Measurements from ENCODE around the gene FNDC5. TPM values are rescaled to one million over a fixed set of nuclear protein-coding genes. Genes with fewer than 3 reads are reported as not detected.

Gene FNDC5
- total RNA-seq, 5 donors from 2014 or later (not counting 1 experiment from before 2014, with no cell fraction given) = not detected

- WGBS (ENCODE audit: insufficient coverage) = 4% methylated on average over 53 of the region's 79 CpGs
- H3K4me1 ChIP-seq (ENCODE audit: control insufficient read depth in 1 of 2, extremely low read depth in 1 of 2, insufficient read depth in 2 of 2, low read length in 2 of 2) = peaks cover 0 to 9% of the 10 kb centered on the region in 2 experiments
- Mint-ChIP-seq H3K4me3 (peak within 1 kb of the TSS in 1 of 3 donors; percentile 65), H3K36me3 (no peaks in the 10 kb centered on the region), H3K4me1 (peaks cover 1 to 10% (median 7%) of the 10 kb centered on the region in 3 donors), H3K27ac (no peak within 1 kb of the TSS), H3K27me3 (peaks cover 70 to 71% of the 10 kb centered on the region in 2 donors), H3K9me3 (no peaks in the 10 kb centered on the region)
- DNase-seq (peak in 19 of 35 experiments; percentile 8 to 52 (median 25)), ATAC-seq (replicated peaks in 1 of 4) (peak in 3 of 4 experiments; percentile 53 to 86 (median 64))
- H3K9me3 ChIP-seq = no peaks in the 10 kb centered on the region
- H3K27me3 ChIP-seq (replicated peaks in 1 of 2; ENCODE audit: control insufficient read depth in 2 of 2, extremely low read depth in 1 of 2, insufficient read depth in 2 of 2, low read length in 1 of 2) = peaks cover 8 to 84% of the 10 kb centered on the region in 2 experiments
- ChIA-PET CTCF (interaction anchor here in 1 of 2 donors (0.6 kb wide), 1 partner anchor 78 kb away, joined by 4 read pairs; no protein-coding TSS in a partner anchor), POLR2A (no interaction called here)
- H3K4me3 ChIP-seq (ENCODE audit: control insufficient read depth in 1 of 2, extremely low read depth in 1 of 2, low read length in 1 of 2) = no peak within 1 kb of the TSS
- H3K36me3 ChIP-seq (ENCODE audit: control insufficient read depth in 2 of 2, extremely low read depth in 1 of 2, insufficient read depth in 1 of 2, low read length in 1 of 2) = no peaks in the 10 kb centered on the region
- H3K27ac ChIP-seq (ENCODE audit: low read length) = no peak within 1 kb of the TSS
Measured at GRCh38 chr1:32886004-32886827, 15.5 kb upstream of the FNDC5 start, which contains the start of gene HPCA. TSS of gene HPCA (plus strand) at chr1:32886491. CDS start at chr1:32888899, 2,408 bp downstream.

- Histone ChIP-seq H3K9me3 (no peaks in the 10 kb centered on the region), H3K27ac (ENCODE audit: low read length) (no peak overlapping the region), H3K4me1 (ENCODE audit: control insufficient read depth in 1 of 2, extremely low read depth in 1 of 2, insufficient read depth in 2 of 2, low read length in 2 of 2) (peaks cover 0 to 9% of the 10 kb centered on the region in 2 experiments), H3K36me3 (ENCODE audit: control insufficient read depth in 2 of 2, extremely low read depth in 1 of 2, insufficient read depth in 1 of 2, low read length in 1 of 2) (no peaks in the 10 kb centered on the region), H3K27me3 (replicated peaks in 1 of 2; ENCODE audit: control insufficient read depth in 2 of 2, extremely low read depth in 1 of 2, insufficient read depth in 2 of 2, low read length in 1 of 2) (peaks cover 8 to 78% of the 10 kb centered on the region in 2 experiments), H3K4me3 (ENCODE audit: control insufficient read depth in 1 of 2, extremely low read depth in 1 of 2, low read length in 1 of 2) (no peak overlapping the region)
- CTCF ChIA-PET = no interaction called here
- DNase-seq (no peak), ATAC-seq (replicated peaks in 1 of 4) (no peak)
- no peaks in the 10 kb centered on the region for H3K9me3 Mint-ChIP-seq
- H3K36me3 Mint-ChIP-seq = no peaks in the 10 kb centered on the region
- POLR2A ChIA-PET = no interaction called here
- 29% methylated on average over 8 of the region's 8 CpGs for WGBS (ENCODE audit: insufficient coverage)
- peaks cover 70 to 71% of the 10 kb centered on the region in 2 donors for H3K27me3 Mint-ChIP-seq
- peak overlapping the region in 1 of 3 donors; percentile 65 for H3K4me3 Mint-ChIP-seq
- no peak overlapping the region for H3K27ac Mint-ChIP-seq
- H3K4me1 Mint-ChIP-seq = peaks cover 1 to 10% (median 7%) of the 10 kb centered on the region in 3 donors
Measured at GRCh38 chr1:32885676-32886003, 14.9 kb upstream of the FNDC5 start.

GRCh38 chr1:32884726-32885125 is 14.0 kb upstream of the FNDC5 start:
- peaks cover 0 to 9% of the 10 kb centered on the region in 2 experiments for H3K4me1 ChIP-seq (ENCODE audit: control insufficient read depth in 1 of 2, extremely low read depth in 1 of 2, insufficient read depth in 2 of 2, low read length in 2 of 2)
- POLR2A ChIA-PET = no interaction called here
- no peaks in the 10 kb centered on the region for H3K9me3 ChIP-seq
- H3K36me3 Mint-ChIP-seq = no peaks in the 10 kb centered on the region
- WGBS (ENCODE audit: insufficient coverage) = 46% methylated on average over 11 of the region's 12 CpGs
- peaks cover 1 to 10% (median 7%) of the 10 kb centered on the region in 3 donors for H3K4me1 Mint-ChIP-seq
- CTCF ChIA-PET = no interaction called here
- peaks cover 61 to 62% of the 10 kb centered on the region in 2 donors for H3K27me3 Mint-ChIP-seq
- no peak overlapping the region for H3K27ac ChIP-seq (ENCODE audit: low read length)
- H3K9me3 Mint-ChIP-seq = no peaks in the 10 kb centered on the region
- ATAC-seq (replicated peaks in 1 of 4) = no peak
- no peaks in the 10 kb centered on the region for H3K36me3 ChIP-seq (ENCODE audit: control insufficient read depth in 2 of 2, extremely low read depth in 1 of 2, insufficient read depth in 1 of 2, low read length in 1 of 2)
- no peak overlapping the region for H3K4me3 Mint-ChIP-seq
- no peak overlapping the region for H3K4me3 ChIP-seq (ENCODE audit: control insufficient read depth in 1 of 2, extremely low read depth in 1 of 2, low read length in 1 of 2)
- H3K27me3 ChIP-seq (replicated peaks in 1 of 2; ENCODE audit: control insufficient read depth in 2 of 2, extremely low read depth in 1 of 2, insufficient read depth in 2 of 2, low read length in 1 of 2) = peaks cover 8 to 72% of the 10 kb centered on the region in 2 experiments
- no peak for DNase-seq
- H3K27ac Mint-ChIP-seq = no peak overlapping the region

- H3K27me3 Mint-ChIP-seq = peaks cover 55 to 56% of the 10 kb centered on the region in 2 donors
Measured at GRCh38 chr1:32884032-32884372, 13.3 kb upstream of the FNDC5 start.

GRCh38 chr1:32883338-32884031 is 12.8 kb upstream of the FNDC5 start:
- Mint-ChIP-seq H3K36me3 (no peaks in the 10 kb centered on the region), H3K9me3 (no peaks in the 10 kb centered on the region), H3K27me3 (peaks cover 50 to 51% of the 10 kb centered on the region in 2 donors), H3K4me1 (peaks cover 1 to 10% (median 7%) of the 10 kb centered on the region in 3 donors), H3K27ac (no peak overlapping the region), H3K4me3 (no peak overlapping the region)
- ATAC-seq (replicated peaks in 1 of 4) (no peak), DNase-seq (no peak)
- Histone ChIP-seq H3K27ac (ENCODE audit: low read length) (no peak overlapping the region), H3K4me3 (ENCODE audit: control insufficient read depth in 1 of 2, extremely low read depth in 1 of 2, low read length in 1 of 2) (no peak overlapping the region), H3K4me1 (ENCODE audit: control insufficient read depth in 1 of 2, extremely low read depth in 1 of 2, insufficient read depth in 2 of 2, low read length in 2 of 2) (peaks cover 0 to 9% of the 10 kb centered on the region in 2 experiments), H3K36me3 (ENCODE audit: control insufficient read depth in 2 of 2, extremely low read depth in 1 of 2, insufficient read depth in 1 of 2, low read length in 1 of 2) (no peaks in the 10 kb centered on the region), H3K27me3 (replicated peaks in 1 of 2; ENCODE audit: control insufficient read depth in 2 of 2, extremely low read depth in 1 of 2, insufficient read depth in 2 of 2, low read length in 1 of 2) (peaks cover 8 to 70% of the 10 kb centered on the region in 2 experiments), H3K9me3 (no peaks in the 10 kb centered on the region)
- 100% methylated on average over 1 of the region's 7 CpGs for WGBS (ENCODE audit: insufficient coverage)
- POLR2A ChIA-PET = no interaction called here
- CTCF ChIA-PET = interaction anchor here in 1 of 2 donors (0.6 kb wide), 1 partner anchor 928 kb away, joined by 3 read pairs; no protein-coding TSS in a partner anchor

More at GRCh38 chr1:32884032-32884372, 13.3 kb upstream of the FNDC5 start:
- WGBS (ENCODE audit: insufficient coverage) = 20% methylated on average over 1 of the region's 4 CpGs
- DNase-seq (no peak), ATAC-seq (replicated peaks in 1 of 4) (no peak)
- no peak overlapping the region for H3K27ac ChIP-seq (ENCODE audit: low read length)
- H3K36me3 ChIP-seq (ENCODE audit: control insufficient read depth in 2 of 2, extremely low read depth in 1 of 2, insufficient read depth in 1 of 2, low read length in 1 of 2) = no peaks in the 10 kb centered on the region
- no peaks in the 10 kb centered on the region for H3K36me3 Mint-ChIP-seq
- peaks cover 8 to 70% of the 10 kb centered on the region in 2 experiments for H3K27me3 ChIP-seq (replicated peaks in 1 of 2; ENCODE audit: control insufficient read depth in 2 of 2, extremely low read depth in 1 of 2, insufficient read depth in 2 of 2, low read length in 1 of 2)
- H3K4me1 ChIP-seq (ENCODE audit: control insufficient read depth in 1 of 2, extremely low read depth in 1 of 2, insufficient read depth in 2 of 2, low read length in 2 of 2) = peaks cover 0 to 9% of the 10 kb centered on the region in 2 experiments
- no peak overlapping the region for H3K4me3 ChIP-seq (ENCODE audit: control insufficient read depth in 1 of 2, extremely low read depth in 1 of 2, low read length in 1 of 2)
- no peaks in the 10 kb centered on the region for H3K9me3 ChIP-seq
- no peak overlapping the region for H3K27ac Mint-ChIP-seq
- peaks cover 1 to 10% (median 7%) of the 10 kb centered on the region in 3 donors for H3K4me1 Mint-ChIP-seq
- CTCF ChIA-PET = no interaction called here
- POLR2A ChIA-PET = no interaction called here
- no peaks in the 10 kb centered on the region for H3K9me3 Mint-ChIP-seq
- no peak overlapping the region for H3K4me3 Mint-ChIP-seq
